KG1 (cell line): Measurements from ENCODE around the gene ZNF710.
"Not testable (repeated sequence)": the region's sequence is repeated elsewhere in the genome, so short reads cannot be mapped to it uniquely, and the experiment has no call there.

Source experiments
- DNase-seq: peaks from one replicate; lab custom pipeline; 2025; lab: John Stamatoyannopoulos, UW

ZNF710 gene

DNA sequence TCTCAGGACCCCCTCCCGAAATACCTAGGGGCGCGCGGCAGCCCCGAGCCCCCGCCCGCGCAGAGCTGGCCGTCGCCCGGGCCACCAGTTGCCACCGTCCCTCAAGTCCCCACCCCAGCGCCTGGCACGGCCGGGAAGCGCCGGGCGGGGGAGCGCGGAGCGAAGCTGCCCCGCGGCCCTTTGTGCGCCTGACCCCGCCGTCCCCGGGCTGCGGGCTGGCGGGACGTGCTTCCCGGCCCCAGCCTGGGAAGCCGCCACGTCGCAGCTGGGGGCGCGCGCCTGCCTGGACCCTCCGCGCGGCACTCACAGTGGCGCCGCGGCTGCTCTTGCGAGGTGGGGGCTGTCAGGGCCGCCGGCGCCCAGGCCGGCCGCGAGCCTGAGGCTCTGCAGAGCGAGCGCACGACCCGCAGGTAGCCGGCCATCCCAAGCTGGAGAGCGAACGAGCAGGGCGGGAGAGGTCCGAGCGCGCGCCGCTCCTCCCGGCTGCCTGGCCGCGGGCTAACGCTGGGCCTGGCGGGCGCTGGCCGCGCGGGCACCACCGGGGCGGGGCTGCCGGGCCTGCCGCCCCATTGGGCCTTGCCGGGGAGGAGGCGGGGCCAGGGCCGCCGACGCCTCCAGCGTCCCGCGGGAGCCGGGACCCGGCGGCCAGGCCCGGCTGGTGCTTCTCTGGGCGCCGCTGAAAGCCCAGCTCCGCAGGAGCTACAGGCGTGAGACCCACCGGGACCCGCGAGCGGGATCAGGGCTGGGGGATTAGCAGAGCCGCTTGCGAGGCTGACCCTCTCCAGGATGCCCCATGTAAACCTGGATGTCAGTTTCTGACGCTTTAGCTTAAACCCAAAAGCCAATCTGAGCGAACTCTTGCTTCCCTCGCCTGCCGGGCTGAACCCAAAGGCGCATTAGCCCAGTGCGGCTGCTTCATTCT, 101.1 kb downstream of the ZNF710 start, which contains the start of gene IDH2:
IDH2 (minus strand) TSS at position 500 of the 922 bp plus-strand sequence; CDS start at position 422, 78 bp downstream.
- peak; percentile 74 for DNase-seq

DNA sequence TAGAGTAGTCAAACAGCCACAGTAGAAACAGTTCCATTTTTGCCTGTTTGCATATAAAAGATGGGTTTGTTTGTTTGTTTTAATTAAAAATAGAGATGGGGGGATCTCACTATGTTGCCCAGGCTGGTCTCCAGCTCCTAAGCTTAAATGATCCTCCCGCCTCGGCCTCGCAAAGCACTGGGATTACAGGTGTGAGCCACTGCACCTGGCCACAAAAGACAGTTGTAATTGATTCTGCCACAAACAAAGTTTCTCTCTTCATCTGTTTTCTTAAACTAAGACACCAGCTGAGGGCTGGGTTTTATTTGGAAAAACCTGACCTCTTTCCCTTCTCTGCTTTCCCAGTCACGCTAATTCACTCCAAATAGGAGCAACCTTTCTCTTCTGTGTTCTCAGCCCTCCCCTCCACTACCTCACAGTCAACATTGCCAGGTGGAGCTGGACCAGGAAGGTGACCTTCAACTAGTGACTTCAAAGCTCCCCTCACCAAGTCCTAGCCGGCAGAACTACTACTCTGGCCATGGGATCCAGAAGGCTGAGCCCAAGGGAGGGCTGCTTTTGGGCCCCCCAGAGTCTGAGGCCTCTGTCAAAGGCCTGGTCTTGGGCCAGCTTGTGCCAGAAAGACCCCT, 102.7 kb downstream of the ZNF710 start:
- DNase-seq, result no peak

GRCh38 chr15:90104551-90104950, 103.4 kb downstream of the ZNF710 start:
- DNase-seq, result no peak

DNA sequence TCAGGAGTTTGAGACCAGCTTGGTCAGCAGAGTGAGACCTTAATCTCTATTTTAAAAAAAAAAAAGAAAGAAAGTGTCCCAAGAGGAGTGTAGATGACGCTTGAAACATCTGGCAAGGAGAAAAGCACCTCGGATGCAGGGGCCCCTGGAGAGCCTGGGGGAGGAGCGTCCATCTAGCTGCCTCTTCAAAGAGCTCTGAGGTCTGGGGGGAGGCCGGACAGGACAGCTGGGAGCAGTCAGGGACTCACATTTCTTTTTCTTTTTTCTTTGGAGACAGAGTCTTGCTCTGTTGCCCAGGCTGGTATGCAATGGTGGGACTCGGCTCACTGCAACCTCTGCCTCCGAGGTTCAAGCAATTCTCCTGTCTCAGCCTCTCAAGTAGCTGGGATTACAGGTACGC, 104.4 kb downstream of the ZNF710 start:
- DNase-seq, result no peak

GRCh38 chr15:90106522-90107117, 105.5 kb downstream of the ZNF710 start:
- DNase-seq, result no peak

DNA sequence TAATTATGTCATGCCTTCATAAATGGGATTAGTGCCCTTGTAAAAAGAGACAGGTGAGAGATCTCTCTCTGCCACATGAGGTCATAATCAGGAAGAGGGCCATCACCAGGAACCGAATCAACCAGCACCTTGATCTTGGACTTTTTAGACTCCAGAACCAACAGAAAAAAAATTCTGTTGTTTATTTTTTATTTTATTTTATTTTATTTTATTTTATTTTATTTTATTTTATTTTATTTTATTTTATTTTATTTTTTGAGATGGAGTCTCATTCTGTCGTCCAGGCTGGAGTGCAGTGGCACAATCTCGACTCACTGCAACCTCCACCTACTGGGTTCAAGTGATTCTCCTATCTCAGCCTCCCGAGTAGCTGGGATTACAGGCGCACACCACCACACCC, 106.9 kb downstream of the ZNF710 start:
- DNase-seq, result not testable (repeated sequence)

GRCh38 chr15:90109163-90109751, 108.1 kb downstream of the ZNF710 start:
- DNase-seq, result not testable (repeated sequence)

DNA sequence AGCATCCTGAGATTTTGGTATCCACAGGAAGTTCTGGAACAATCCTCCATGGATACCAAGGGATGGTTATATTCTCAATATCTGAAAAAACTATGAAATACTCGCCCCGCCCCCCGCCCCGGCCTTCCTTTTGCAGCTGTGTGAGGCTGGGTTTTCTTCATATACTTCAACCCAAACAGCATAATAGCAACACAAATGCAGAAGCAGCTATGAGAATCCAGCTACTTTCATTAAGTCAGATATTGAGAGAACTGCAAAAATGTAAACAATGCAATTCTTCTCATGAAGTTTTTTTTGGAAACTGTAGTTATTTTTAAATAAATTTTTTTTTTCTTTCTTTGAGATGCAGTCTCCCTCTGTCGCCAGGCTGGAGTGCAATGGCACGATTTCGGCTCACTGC, 112.0 kb downstream of the ZNF710 start:
- DNase-seq, result no peak

DNA sequence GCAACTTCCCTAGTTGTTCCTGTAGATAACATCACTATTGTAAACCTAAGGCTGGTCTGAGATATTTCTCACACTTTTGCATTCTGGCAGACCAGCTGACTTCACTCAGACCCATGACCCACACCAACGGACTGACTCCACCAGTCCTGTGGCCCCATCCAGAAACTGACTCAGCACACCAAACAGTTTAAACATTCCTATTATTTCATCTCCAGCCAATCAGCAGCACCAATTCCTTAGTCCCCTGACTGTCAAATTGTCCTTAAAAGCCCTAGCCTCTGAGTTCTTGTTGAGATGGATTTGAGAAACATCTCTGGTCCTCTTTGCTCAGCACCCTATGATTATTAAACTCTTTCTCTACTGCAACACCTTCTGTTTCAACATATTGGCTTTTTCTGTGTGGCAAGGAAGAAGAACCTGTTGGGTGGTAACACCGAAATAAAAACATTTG, 113.4 kb downstream of the ZNF710 start:
- no peak for DNase-seq

DNA sequence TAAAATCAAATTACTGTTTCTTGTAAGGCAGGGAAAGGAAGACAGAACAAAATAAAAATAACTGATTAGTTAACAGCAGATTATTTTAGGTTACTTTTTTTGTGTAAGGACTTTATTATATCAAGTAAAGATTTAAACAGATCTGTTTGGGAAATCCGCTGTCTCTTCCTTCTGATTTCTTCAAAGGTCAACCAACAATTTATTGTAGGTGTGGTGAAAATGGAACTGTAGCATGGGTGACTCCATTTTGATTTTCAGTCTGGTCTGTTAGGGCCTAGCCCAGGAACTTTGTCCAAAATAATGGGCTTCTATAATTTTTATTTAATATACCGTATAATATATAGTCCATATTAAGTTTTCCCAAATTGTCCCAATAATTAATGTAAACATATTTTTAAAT, 114.7 kb downstream of the ZNF710 start:
- DNase-seq, result no peak

DNA sequence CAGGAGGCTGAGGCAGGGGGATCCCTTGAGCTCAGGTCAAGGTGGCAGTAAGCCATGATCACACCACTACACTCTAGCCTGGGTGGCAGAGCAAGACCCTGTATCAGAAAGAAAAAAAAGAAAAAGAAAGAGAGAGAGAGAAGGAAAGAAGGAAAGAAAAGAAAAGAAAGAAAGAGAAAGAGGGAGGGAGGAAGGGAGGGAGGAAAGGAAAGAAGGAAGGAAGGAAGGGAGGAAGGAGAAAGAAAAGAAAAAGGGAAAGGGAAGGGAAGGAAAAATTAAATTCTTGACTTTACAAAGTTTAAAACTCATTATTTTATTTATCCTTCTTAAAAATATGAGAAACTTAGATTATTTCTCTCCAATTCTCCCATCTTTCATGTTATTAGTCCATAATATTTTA, 118.2 kb downstream of the ZNF710 start:
- DNase-seq, result no peak

DNA sequence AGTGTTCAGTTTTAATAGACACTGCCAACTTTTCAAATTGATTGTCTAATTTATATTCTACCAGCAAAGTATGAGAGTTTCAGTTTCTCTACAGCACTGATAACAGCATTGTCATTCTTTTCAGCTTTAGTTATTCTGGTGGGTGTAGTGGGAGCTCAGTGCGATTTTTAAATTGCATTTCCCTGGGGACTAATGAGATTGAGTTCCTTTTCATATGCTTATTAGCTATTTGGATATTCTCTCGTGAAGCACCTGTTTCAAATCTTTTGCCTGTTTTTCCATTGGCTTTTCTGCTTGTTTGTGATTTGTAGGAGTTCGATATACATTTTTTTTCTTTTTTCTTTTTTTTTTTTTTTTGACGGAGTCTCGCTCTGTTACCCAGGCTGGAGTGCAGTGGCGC, 120.0 kb downstream of the ZNF710 start:
- no peak for DNase-seq

DNA sequence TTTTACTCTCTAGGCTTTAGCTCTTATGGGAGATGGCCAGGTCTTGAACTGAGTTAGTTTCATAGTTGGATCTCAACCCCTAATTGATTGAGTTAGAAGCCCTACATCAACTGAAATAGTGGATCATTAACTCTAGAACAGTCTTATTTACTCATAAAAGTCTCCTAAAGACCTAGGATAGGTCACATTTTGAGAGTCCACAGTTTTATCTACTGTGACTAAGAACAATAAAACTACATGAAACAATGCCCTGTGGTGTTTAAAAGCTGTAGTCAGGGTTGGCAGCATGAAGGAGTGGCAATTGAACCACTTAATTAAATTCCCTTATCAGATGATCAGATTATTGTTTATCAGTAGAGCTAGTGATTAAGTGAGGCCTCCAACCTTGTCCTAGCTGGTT, 123.4 kb downstream of the ZNF710 start:
- DNase-seq, result no peak

GRCh38 chr15:90126022-90126421, 124.9 kb downstream of the ZNF710 start:
- no peak for DNase-seq

DNA sequence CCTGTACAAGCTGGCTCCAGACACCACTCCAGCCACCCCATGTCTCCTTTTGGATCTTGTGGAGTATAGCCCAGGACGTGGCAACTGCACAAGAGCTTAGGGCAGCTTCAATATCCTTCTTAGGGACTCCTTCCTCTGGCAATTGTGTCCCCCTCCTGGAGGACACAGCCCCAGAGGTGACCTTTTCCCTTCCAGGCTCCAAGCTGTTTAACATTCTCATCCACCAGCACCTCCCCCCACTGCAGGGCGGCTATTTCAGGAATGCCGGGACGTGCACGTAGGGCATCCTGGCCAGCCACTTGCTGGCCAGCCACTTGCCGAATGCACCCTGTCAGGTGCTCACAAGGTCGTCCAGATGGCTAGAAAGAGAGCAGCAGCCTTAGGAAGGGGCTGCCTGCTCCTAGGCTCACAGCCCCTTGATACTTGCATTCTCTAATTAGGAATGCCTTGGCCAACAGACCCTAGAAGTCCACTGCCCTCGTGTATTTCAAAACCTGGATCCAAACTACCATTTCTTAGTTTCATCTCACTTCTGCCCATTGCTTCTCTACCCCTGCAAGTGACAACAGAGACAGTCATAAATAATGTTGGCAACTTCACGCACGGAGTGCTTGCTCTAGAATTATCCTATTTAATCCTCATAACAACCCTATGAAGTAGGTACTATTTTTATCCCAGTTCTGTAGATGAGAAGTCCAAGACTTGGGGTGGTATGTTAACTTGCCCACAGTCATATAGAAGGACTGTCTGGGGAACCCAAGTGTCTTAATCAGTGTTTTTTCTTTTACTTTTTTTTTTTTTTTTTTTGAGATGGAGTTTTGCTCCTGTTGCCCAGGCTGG, 125.7 kb downstream of the ZNF710 start:
- DNase-seq, result no peak

DNA sequence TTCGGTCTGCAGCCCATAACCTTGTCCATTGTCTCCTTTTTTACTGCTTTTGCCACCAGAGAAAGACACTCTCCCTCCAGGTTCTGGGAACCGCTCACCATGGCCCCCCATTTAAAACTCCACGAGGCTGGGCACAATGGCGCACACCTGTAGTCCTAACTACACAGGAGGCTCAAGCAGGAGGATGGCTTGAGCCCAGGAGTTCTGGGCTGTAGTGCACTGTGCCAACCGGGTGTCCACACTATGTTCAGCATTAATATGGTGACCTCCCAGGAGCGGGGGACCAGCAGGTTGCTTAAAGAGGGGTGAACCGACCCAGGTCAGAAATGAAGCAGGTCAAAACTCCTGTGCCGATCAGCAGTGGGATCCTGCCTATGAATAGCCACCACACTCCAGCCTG, 129.2 kb downstream of the ZNF710 start:
- DNase-seq, result no peak
